ENCODE results near the gene TAP1. TPM values are rescaled to one million over a fixed set of nuclear protein-coding genes. Genes with fewer than 3 reads are reported as not detected.

Gene TAP1
- total and polyA plus RNA-seq, 7 experiments from 2014 or later, result 92.1 to 500 (median 121) TPM

DNA sequence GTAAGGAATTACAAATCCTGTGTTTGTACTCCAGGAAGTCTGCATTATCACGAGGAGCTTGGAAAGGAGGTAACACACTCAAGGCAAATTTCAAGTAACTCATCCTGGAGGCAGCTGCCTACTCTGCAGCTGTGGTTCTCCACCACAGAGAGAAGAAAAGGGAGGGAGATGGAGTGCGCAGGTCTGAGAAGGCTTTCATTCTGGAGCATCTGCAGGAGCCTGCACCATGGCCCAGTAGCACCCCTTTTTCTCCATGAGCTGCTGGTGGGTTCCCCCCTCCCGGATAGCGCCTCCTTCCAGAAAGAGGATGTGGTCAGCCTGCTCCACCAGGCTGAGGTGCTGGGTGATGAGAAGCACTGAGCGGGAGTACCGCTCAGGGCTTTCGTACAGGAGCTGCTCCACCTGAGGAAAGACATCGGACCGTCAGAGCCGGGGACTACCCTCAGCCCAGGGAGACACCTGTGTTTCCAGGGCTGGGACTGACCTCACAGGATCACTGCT is 8.1 kb downstream of the TAP1 start:
- Mint-ChIP-seq H3K27me3 (no peaks in the 10 kb centered on the region), H3K36me3 (peaks cover 34 to 90% (median 72%) of the 10 kb centered on the region in 5 donors), H3K9me3 (peaks cover 0 to 4% (median 0%) of the 10 kb centered on the region in 11 donors), H3K4me1 (peaks cover 70 to 81% (median 77%) of the 10 kb centered on the region in 7 donors), H3K4me3 (peak overlapping the region; percentile 92 to 99 (median 98)), H3K27ac (peak overlapping the region; percentile 99 to 100 (median 100))
- ATAC-seq, result peak; percentile 4
- CTCF ChIA-PET, result interaction anchor here (1.2 to 9.7 kb wide), 10 partner anchors 11 to 655 kb away, joined by 3 to 241 read pairs (median 4); partner anchors contain the start of genes PSMB9 and TAP1
- intact Hi-C loops (cut with micrococcal nuclease), result loop anchor here (2.0 to 10.0 kb wide), 5 partner anchors 49 to 951 kb away; partner anchors contain the start of genes EHMT2 (in 1 of the 2) and PHF1 (in 1 of the 2)
- POLR2A ChIA-PET, result interaction anchor here (0.6 to 11.4 kb wide), 34 partner anchors 11 to 1648 kb away, joined by 3 to 662 read pairs (median 4); partner anchors contain the start of genes B3GALT4, BRD2, DDX39B and DXO
- peak overlapping the region; percentile 97 for H3K4me3 ChIP-seq (ENCODE audit: low read length)
- H3K9me3 ChIP-seq (ENCODE audit: control insufficient read depth in 2 of 3, low read length in 3 of 3), result no peaks in the 10 kb centered on the region
- H3K4me1 ChIP-seq (ENCODE audit: control insufficient read depth in 2 of 2, insufficient read depth in 2 of 2, low read length in 2 of 2), result peaks cover 67 to 72% of the 10 kb centered on the region in 2 donors
- DNase-seq, result peak in 8 of 9 donors; percentile 49 to 63 (median 52)
- no peaks in the 10 kb centered on the region for H3K27me3 ChIP-seq (ENCODE audit: control insufficient read depth in 2 of 2, insufficient read depth in 2 of 2, low read length in 2 of 2)
- peak overlapping the region; percentile 97 for H3K27ac ChIP-seq (ENCODE audit: low read depth, low read length)
- peaks cover 49 to 72% (median 54%) of the 10 kb centered on the region in 3 experiments for H3K36me3 ChIP-seq (ENCODE audit: control insufficient read depth in 2 of 3, insufficient read depth in 3 of 3, low read length in 3 of 3)

DNA sequence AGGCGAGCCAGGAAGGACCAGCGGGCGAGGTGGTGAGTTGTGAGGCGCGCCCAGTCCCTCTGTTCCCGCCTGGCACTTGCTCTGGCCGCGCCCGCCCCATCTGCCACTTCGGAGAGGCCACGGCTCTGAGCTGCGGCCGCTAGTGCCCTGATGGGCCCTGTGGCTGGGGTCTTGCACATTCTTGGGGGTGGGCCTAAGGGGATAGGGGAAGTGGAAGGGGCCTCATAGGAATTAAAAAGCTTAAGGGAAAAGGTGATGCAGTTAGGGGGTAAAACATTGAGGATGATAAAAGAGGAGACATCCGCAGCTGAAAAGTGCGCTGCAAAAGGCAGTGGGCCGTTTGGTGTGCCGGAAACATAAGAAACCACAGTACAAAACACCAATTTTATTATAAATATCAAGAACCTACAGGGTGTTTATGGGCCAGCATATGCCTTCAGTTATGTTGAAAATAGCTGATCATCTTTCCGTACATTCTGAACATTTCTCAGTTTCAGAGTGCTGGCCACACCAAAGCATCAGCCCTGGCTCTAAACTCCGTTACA is 8.6 kb downstream of the TAP1 start:
- peaks cover 43 to 67% (median 52%) of the 10 kb centered on the region in 3 experiments for H3K36me3 ChIP-seq (ENCODE audit: control insufficient read depth in 2 of 3, insufficient read depth in 3 of 3, low read length in 3 of 3)
- Mint-ChIP-seq H3K4me1 (peaks cover 69 to 81% (median 77%) of the 10 kb centered on the region in 7 donors), H3K4me3 (peak overlapping the region; percentile 92 to 99 (median 98)), H3K36me3 (peaks cover 33 to 91% (median 67%) of the 10 kb centered on the region in 5 donors), H3K27ac (peak overlapping the region; percentile 99 to 100 (median 100)), H3K27me3 (no peaks in the 10 kb centered on the region), H3K9me3 (peaks cover 0 to 4% (median 0%) of the 10 kb centered on the region in 11 donors)
- peak; percentile 5 for ATAC-seq
- peak overlapping the region; percentile 97 for H3K27ac ChIP-seq (ENCODE audit: low read depth, low read length)
- H3K27me3 ChIP-seq (ENCODE audit: control insufficient read depth in 2 of 2, insufficient read depth in 2 of 2, low read length in 2 of 2), result no peaks in the 10 kb centered on the region
- no peaks in the 10 kb centered on the region for H3K9me3 ChIP-seq (ENCODE audit: control insufficient read depth in 2 of 3, low read length in 3 of 3)
- peak overlapping the region; percentile 97 for H3K4me3 ChIP-seq (ENCODE audit: low read length)
- POLR2A ChIA-PET, result interaction anchor here (0.6 to 11.4 kb wide), 40 partner anchors 11 to 1647 kb away, joined by 3 to 662 read pairs (median 4); partner anchors contain the start of genes B3GALT4, BRD2, DDX39B and DXO
- peaks cover 67 to 72% of the 10 kb centered on the region in 2 donors for H3K4me1 ChIP-seq (ENCODE audit: control insufficient read depth in 2 of 2, insufficient read depth in 2 of 2, low read length in 2 of 2)
- peak in 4 of 9 donors; percentile 54 to 66 (median 56) for DNase-seq
- CTCF ChIA-PET, result interaction anchor here (1.0 to 9.7 kb wide), 10 partner anchors 11 to 654 kb away, joined by 3 to 241 read pairs (median 4); partner anchors contain the start of genes PSMB9 and TAP1
- intact Hi-C loops (cut with micrococcal nuclease), result loop anchor here (1.0 to 10.0 kb wide), 13 partner anchors 8 to 1392 kb away; partner anchors contain the start of genes TAP1 (in 2 of the 2), ATF6B (in 1 of the 2), EHMT2 (in 1 of the 2) and HMGA1 (in 1 of the 2)

DNA sequence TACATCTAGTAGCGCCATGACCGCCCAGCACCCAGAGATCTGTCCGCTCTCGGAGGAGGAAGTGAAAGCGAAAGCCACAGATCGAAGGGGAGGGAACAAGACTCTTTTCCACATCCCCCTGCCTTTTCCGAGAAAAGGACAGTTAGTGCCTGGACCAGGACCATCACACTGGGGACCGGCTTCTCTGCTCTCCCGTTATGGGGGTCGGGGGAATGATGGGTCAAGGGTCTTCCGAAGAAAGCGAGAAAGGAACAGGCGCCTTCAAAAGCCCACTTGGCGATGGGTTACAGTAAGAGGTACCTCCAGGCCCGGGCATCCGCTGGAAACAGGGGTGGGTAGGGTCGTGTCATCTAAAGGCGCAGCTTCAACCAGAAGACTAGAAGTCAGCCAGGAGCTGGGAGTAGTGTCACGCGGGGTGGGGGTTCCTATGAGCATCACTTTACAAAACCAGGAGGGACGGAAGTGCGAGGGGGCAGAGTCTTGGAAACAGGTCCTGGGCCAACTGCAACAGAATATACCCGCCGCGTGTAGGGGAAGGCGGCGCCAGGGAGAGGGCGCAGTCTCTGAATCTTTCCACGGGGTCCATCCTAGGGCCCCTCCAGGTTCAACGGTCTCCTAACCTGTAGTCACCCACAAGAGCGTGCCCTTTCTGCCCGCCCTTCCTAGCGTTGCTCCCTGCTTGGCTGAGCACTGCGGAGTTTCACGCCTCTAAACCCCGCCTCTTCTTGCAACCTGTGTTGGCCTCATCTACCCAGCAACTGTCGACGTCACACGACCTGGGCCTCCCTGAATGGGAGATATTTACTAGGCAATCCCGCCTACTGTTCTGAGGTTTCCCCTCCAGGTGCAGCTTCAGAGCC is 9.3 kb downstream of the TAP1 start, which contains the start of gene PSMB8:
TSS of gene PSMB8 (minus strand) at position 69 of the 860 bp plus-strand sequence. CDS start at position 18, 51 bp downstream.
- no peaks in the 10 kb centered on the region for H3K27me3 Mint-ChIP-seq
- no peaks in the 10 kb centered on the region for H3K9me3 ChIP-seq (ENCODE audit: control insufficient read depth in 2 of 3, low read length in 3 of 3)
- intact Hi-C loops (cut with micrococcal nuclease), result loop anchor here (1.0 to 10.0 kb wide), 13 partner anchors 9 to 1393 kb away; partner anchors contain the start of genes TAP1 (in 2 of the 2), ATF6B (in 1 of the 2), EHMT2 (in 1 of the 2) and HMGA1 (in 1 of the 2)
- H3K27me3 ChIP-seq (ENCODE audit: control insufficient read depth in 2 of 2, insufficient read depth in 2 of 2, low read length in 2 of 2), result no peaks in the 10 kb centered on the region
- H3K4me1 ChIP-seq (ENCODE audit: control insufficient read depth in 2 of 2, insufficient read depth in 2 of 2, low read length in 2 of 2), result peaks cover 71 to 72% of the 10 kb centered on the region in 2 donors
- H3K4me3 Mint-ChIP-seq, result peak within 1 kb of the TSS; percentile 92 to 99 (median 98)
- ChIA-PET POLR2A (interaction anchor here (0.6 to 11.4 kb wide), 35 partner anchors 10 to 1303 kb away, joined by 3 to 662 read pairs (median 4); partner anchors contain the start of genes BRD2, DDX39B, DXO and GPSM3), CTCF (interaction anchor here (1.0 to 9.7 kb wide), 8 partner anchors 12 to 654 kb away, joined by 3 to 241 read pairs (median 6); partner anchors contain the start of genes PSMB9 and TAP1)
- peaks cover 0 to 4% (median 0%) of the 10 kb centered on the region in 11 donors for H3K9me3 Mint-ChIP-seq
- peak within 1 kb of the TSS; percentile 99 to 100 (median 100) for H3K27ac Mint-ChIP-seq
- ATAC-seq (peak; percentile 90), DNase-seq (peak; percentile 92 to 99 (median 97))
- peaks cover 41 to 64% (median 52%) of the 10 kb centered on the region in 3 experiments for H3K36me3 ChIP-seq (ENCODE audit: control insufficient read depth in 2 of 3, insufficient read depth in 3 of 3, low read length in 3 of 3)
- peak within 1 kb of the TSS; percentile 97 for H3K4me3 ChIP-seq (ENCODE audit: low read length)
- H3K27ac ChIP-seq (ENCODE audit: low read depth, low read length), result peak within 1 kb of the TSS; percentile 97
- H3K4me1 Mint-ChIP-seq, result peaks cover 66 to 83% (median 79%) of the 10 kb centered on the region in 7 donors
- H3K36me3 Mint-ChIP-seq, result peaks cover 30 to 88% (median 63%) of the 10 kb centered on the region in 5 donors

DNA sequence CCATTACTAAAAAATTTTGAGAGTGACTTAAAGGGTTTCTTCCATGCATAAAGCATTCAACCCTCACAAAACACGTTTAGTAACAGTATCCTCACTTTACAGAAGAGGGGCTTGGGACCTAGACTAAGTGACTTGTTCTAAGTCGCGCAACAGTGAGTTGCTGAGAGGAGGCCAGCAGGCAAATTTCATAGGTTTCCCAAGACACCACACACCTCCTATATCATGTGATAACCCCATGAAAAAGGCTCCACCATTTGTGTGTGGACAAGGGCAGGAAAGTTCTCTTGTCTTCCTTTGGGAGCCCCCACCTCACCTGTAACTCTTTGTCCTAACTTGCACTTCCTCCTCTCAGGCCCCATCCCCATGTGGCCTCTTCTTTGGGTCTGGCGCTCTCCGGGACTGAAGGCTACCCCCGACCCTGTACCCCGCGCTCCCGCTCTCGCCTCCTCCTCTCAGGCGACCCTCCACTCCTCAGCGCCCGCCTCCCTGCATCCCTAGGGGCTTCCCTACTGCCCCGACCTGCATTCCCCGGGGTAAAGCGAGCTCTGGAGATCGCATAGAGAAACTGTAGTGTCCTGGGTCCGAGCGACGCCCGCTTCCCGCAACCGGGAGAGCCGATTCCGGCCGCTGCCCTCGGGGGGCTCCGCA is 10.0 kb downstream of the TAP1 start:
- Histone ChIP-seq H3K27me3 (ENCODE audit: control insufficient read depth in 2 of 2, insufficient read depth in 2 of 2, low read length in 2 of 2) (no peaks in the 10 kb centered on the region), H3K27ac (ENCODE audit: low read depth, low read length) (peak overlapping the region; percentile 97), H3K4me1 (ENCODE audit: control insufficient read depth in 2 of 2, insufficient read depth in 2 of 2, low read length in 2 of 2) (peaks cover 69% of the 10 kb centered on the region in 2 donors), H3K9me3 (ENCODE audit: control insufficient read depth in 2 of 3, low read length in 3 of 3) (no peaks in the 10 kb centered on the region), H3K4me3 (ENCODE audit: low read length) (peak overlapping the region; percentile 97), H3K36me3 (ENCODE audit: control insufficient read depth in 2 of 3, insufficient read depth in 3 of 3, low read length in 3 of 3) (peaks cover 33 to 57% (median 51%) of the 10 kb centered on the region in 3 experiments)
- peak overlapping the region; percentile 92 to 99 (median 98) for H3K4me3 Mint-ChIP-seq
- no peak for DNase-seq
- H3K9me3 Mint-ChIP-seq, result peaks cover 0 to 4% (median 0%) of the 10 kb centered on the region in 11 donors
- H3K36me3 Mint-ChIP-seq, result peaks cover 25 to 81% (median 55%) of the 10 kb centered on the region in 5 donors
- peak overlapping the region; percentile 99 to 100 (median 100) for H3K27ac Mint-ChIP-seq
- H3K4me1 Mint-ChIP-seq, result peaks cover 60 to 82% (median 73%) of the 10 kb centered on the region in 7 donors
- no peaks in the 10 kb centered on the region for H3K27me3 Mint-ChIP-seq
- ChIA-PET POLR2A (interaction anchor here (0.8 to 11.4 kb wide), 18 partner anchors 8 to 981 kb away, joined by 3 to 662 read pairs (median 9); partner anchors contain the start of genes BRD2, HLA-DMA, HLA-DMB and NEU1), CTCF (interaction anchor here (1.0 to 9.7 kb wide), 6 partner anchors 13 to 128 kb away, joined by 3 to 241 read pairs (median 12); partner anchors contain the start of genes PSMB9 and TAP1)
- intact Hi-C loops (cut with micrococcal nuclease), result loop anchor here (5.0 to 10.0 kb wide), 5 partner anchors 359 to 1394 kb away; partner anchors contain the start of genes ATF6B (in 1 of the 2), EHMT2 (in 1 of the 2), HMGA1 (in 1 of the 2) and HSD17B8 (in 1 of the 2)
- ATAC-seq, result no peak

DNA sequence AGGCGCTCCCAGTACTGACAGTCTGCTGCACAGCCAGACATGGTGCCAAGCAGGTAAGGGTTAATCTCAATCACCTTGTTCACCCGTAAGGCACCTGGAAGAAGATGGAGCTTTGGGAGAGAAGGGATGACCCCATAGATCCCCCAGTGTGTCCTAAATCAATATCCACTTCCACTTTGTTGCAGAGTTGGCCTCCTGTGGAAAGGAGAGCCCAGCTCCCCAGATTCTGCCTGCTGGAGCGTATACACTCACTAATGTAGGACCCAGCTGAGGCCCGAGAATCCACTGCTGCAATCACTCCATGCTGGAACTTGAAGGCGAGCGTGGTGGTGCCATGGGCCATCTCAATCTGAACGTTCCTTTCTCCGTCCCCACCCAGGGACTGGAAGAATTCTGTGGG is 10.8 kb downstream of the TAP1 start:
- peaks cover 53 to 76% (median 66%) of the 10 kb centered on the region in 7 donors for H3K4me1 Mint-ChIP-seq
- Histone ChIP-seq H3K36me3 (ENCODE audit: control insufficient read depth in 2 of 3, insufficient read depth in 3 of 3, low read length in 3 of 3) (peaks cover 28 to 51% (median 43%) of the 10 kb centered on the region in 3 experiments), H3K4me1 (ENCODE audit: control insufficient read depth in 2 of 2, insufficient read depth in 2 of 2, low read length in 2 of 2) (peaks cover 61 to 62% of the 10 kb centered on the region in 2 donors), H3K9me3 (ENCODE audit: control insufficient read depth in 2 of 3, low read length in 3 of 3) (no peaks in the 10 kb centered on the region), H3K27me3 (ENCODE audit: control insufficient read depth in 2 of 2, insufficient read depth in 2 of 2, low read length in 2 of 2) (no peaks in the 10 kb centered on the region), H3K4me3 (ENCODE audit: low read length) (peak overlapping the region; percentile 97), H3K27ac (ENCODE audit: low read depth, low read length) (peak overlapping the region; percentile 97)
- peak overlapping the region; percentile 99 to 100 (median 100) for H3K27ac Mint-ChIP-seq
- intact Hi-C loops (cut with micrococcal nuclease), result loop anchor here (5.0 to 10.0 kb wide), 5 partner anchors 360 to 1395 kb away; partner anchors contain the start of genes ATF6B (in 1 of the 2), EHMT2 (in 1 of the 2), HMGA1 (in 1 of the 2) and HSD17B8 (in 1 of the 2)
- peaks cover 17 to 73% (median 48%) of the 10 kb centered on the region in 5 donors for H3K36me3 Mint-ChIP-seq
- no peaks in the 10 kb centered on the region for H3K27me3 Mint-ChIP-seq
- POLR2A ChIA-PET, result interaction anchor here (0.8 to 11.4 kb wide), 9 partner anchors 8 to 871 kb away, joined by 3 to 662 read pairs (median 4); partner anchors contain the start of genes BRD2, DXO, PSMB9 and TAP1
- DNase-seq (no peak), ATAC-seq (no peak)
- CTCF ChIA-PET, result interaction anchor here (0.6 to 9.7 kb wide), 4 partner anchors 14 to 107 kb away, joined by 3 to 241 read pairs (median 90); partner anchors contain the start of genes PSMB9 and TAP1
- peaks cover 0 to 2% (median 0%) of the 10 kb centered on the region in 11 donors for H3K9me3 Mint-ChIP-seq
- H3K4me3 Mint-ChIP-seq, result peak overlapping the region; percentile 92 to 99 (median 98)

All from naive thymus-derived CD4-positive, alpha-beta T cell (primary cell).